GM18519 (cell line): ENCODE results near the gene ADK.

Experiments used
- ATAC-seq: cut with Tn5 transposase; IDR thresholded peaks from one replicate; pipeline ENCODE4 v1.9.1; 2021; ENCODE audit warnings: mild to moderate bottlenecking, moderate library complexity; ENCODE audit not compliant: unreplicated experiment, low FRiP score

ADK gene

GRCh38 chr10:74752371-74753040, 601.5 kb downstream of the ADK start:
- ATAC-seq = no peak

- ATAC-seq = no peak
These were observed 602.6 kb downstream of the ADK start for GRCh38 chr10:74753442-74754211.

GRCh38 chr10:74754381-74754821, 603.4 kb downstream of the ADK start:
- ATAC-seq = no peak

- no peak for ATAC-seq
These were observed 604.3 kb downstream of the ADK start for GRCh38 chr10:74755273-74755672.
